Right lung (tissue), 5 donors: ENCODE data around the gene ELP5. TPM values are rescaled to one million over a fixed set of nuclear protein-coding genes. Genes with fewer than 3 reads are reported as not detected.
A peak's percentile ranks its signal among the peaks of the same experiment; 100 is the strongest.

Experiments
- DNase-seq, 2 donors: peaks; one replicate each; pipeline ENCODE4 v3.0.0-alpha.2; 2013
- polyA plus RNA-seq, 5 donors: library from polyadenylated mRNA; unstranded; fragments of 120-200 nt; gene quantifications; one replicate each; pipeline versions ENCODE4 v1.2.1 to v1.2.3, GENCODE V29; 2013; ENCODE audit warnings: inconsistent platforms in 1 of 5, low replicate concordance in 1 of 5; ENCODE audit not compliant: insufficient read length in 5 of 5, insufficient read depth in 1 of 5

The ELP5 gene
- polyA plus RNA-seq, 5 donors: 36.6 to 49.7 (median 40.6) TPM

GRCh38 chr17:7307686-7308624, 55.9 kb downstream of the ELP5 start:
- DNase-seq: peak; percentile 15 to 25

GRCh38 chr17:7308625-7309433, 56.8 kb downstream of the ELP5 start:
- DNase-seq: peak; percentile 56 to 63

Other genes starting within 250 kb of the ELP5 start
- 100 to 1,000 TPM; 111 to 157 (median 139) TPM for gene RNASEK, start 239.6 kb upstream of the ELP5 start, polyA plus RNA-seq
- 10 to 100 TPM; 29.2 to 43.3 (median 37.3) TPM for gene BCL6B, start 229.2 kb upstream of the ELP5 start, polyA plus RNA-seq
- 1 to 10 TPM; 3.4 to 5.2 (median 4.2) TPM for gene SLC16A13, start 216.2 kb upstream of the ELP5 start, polyA plus RNA-seq
- gene SLC16A11, start 208.1 kb upstream of the ELP5 start, polyA plus RNA-seq: 1 to 10 TPM in 3 of 5 donors, under 1 TPM in 2; 0.42 to 1.6 (median 1.2) TPM
- gene CLEC10A, start 172.0 kb upstream of the ELP5 start, polyA plus RNA-seq: 1 to 10 TPM; 2.1 to 4.8 (median 3.5) TPM
- gene ASGR2, start 137.4 kb upstream of the ELP5 start, polyA plus RNA-seq: 1 to 10 TPM in 1 of 5 donors, under 1 TPM in 4; 0.31 to 2.1 (median 0.72) TPM
- 10 to 100 TPM in 3 of 5 donors, 1 to 10 TPM in 2; 7.2 to 11.9 (median 10.4) TPM for gene ASGR1, start 72.8 kb upstream of the ELP5 start, polyA plus RNA-seq
- 10 to 100 TPM; 33.6 to 62.3 (median 45.4) TPM for gene DLG4, start 32.4 kb upstream of the ELP5 start, polyA plus RNA-seq
- gene ACADVL, start 32.3 kb upstream of the ELP5 start, polyA plus RNA-seq: 100 to 1,000 TPM; 289 to 380 (median 360) TPM
- gene DVL2, start 17.7 kb upstream of the ELP5 start, polyA plus RNA-seq: 10 to 100 TPM; 42.5 to 62.9 (median 56.0) TPM
- gene PHF23, start 12.8 kb upstream of the ELP5 start, polyA plus RNA-seq: 10 to 100 TPM; 32.7 to 58.8 (median 46.7) TPM
- gene GABARAP, start 9.8 kb upstream of the ELP5 start, polyA plus RNA-seq: 100 to 1,000 TPM; 375 to 529 (median 415) TPM
- 100 to 1,000 TPM; 128 to 156 (median 146) TPM for gene CTDNEP1, start 481 bp upstream of the ELP5 start, polyA plus RNA-seq
- gene CLDN7, start 10.3 kb downstream of the ELP5 start, polyA plus RNA-seq: 10 to 100 TPM; 22.3 to 35.1 (median 33.6) TPM
- gene SLC2A4, start 29.5 kb downstream of the ELP5 start, polyA plus RNA-seq: 1 to 10 TPM in 4 of 5 donors, under 1 TPM in 1; 0.80 to 2.7 (median 1.2) TPM
- gene YBX2, start 42.4 kb downstream of the ELP5 start, polyA plus RNA-seq: 1 to 10 TPM; 1.2 to 2.4 (median 1.4) TPM
- 100 to 1,000 TPM; 224 to 373 (median 229) TPM for gene EIF5A, start 55.4 kb downstream of the ELP5 start, polyA plus RNA-seq
- gene GPS2, start 63.1 kb downstream of the ELP5 start, polyA plus RNA-seq: 10 to 100 TPM; 65.7 to 91.2 (median 81.3) TPM
- 10 to 100 TPM; 19.7 to 31.2 (median 28.1) TPM for gene NEURL4, start 77.1 kb downstream of the ELP5 start, polyA plus RNA-seq
- 1 to 10 TPM; 5.5 to 9.9 (median 7.5) TPM for gene ACAP1, start 84.3 kb downstream of the ELP5 start, polyA plus RNA-seq
- 10 to 100 TPM in 3 of 5 donors, 1 to 10 TPM in 2; 9.6 to 13.9 (median 10.3) TPM for gene KCTD11, start 99.9 kb downstream of the ELP5 start, polyA plus RNA-seq
- not detected for gene TMEM95, start 102.9 kb downstream of the ELP5 start, polyA plus RNA-seq
- gene TNK1, start 128.9 kb downstream of the ELP5 start, polyA plus RNA-seq: 1 to 10 TPM; 5.1 to 6.8 (median 6.7) TPM
- 10 to 100 TPM; 39.3 to 74.6 (median 57.6) TPM for gene PLSCR3, start 142.3 kb downstream of the ELP5 start, polyA plus RNA-seq
- 10 to 100 TPM; 67.5 to 86.1 (median 74.5) TPM for gene TMEM256, start 151.9 kb downstream of the ELP5 start, polyA plus RNA-seq
- gene NLGN2, start 155.6 kb downstream of the ELP5 start, polyA plus RNA-seq: 10 to 100 TPM; 22.6 to 36.3 (median 31.7) TPM
- gene SPEM1, start 168.1 kb downstream of the ELP5 start, polyA plus RNA-seq: not detected
- not detected for gene SPEM2, start 173.4 kb downstream of the ELP5 start, polyA plus RNA-seq
- not detected for gene SPEM3, start 176.6 kb downstream of the ELP5 start, polyA plus RNA-seq
- gene TMEM102, start 183.2 kb downstream of the ELP5 start, polyA plus RNA-seq: 1 to 10 TPM; 2.1 to 3.2 (median 2.4) TPM
- 1 to 10 TPM; 1.4 to 2.5 (median 1.9) TPM for gene FGF11, start 187.3 kb downstream of the ELP5 start, polyA plus RNA-seq
- 10 to 100 TPM in 3 of 5 donors, 1 to 10 TPM in 2; 9.0 to 14.8 (median 10.5) TPM for gene CHRNB1, start 192.8 kb downstream of the ELP5 start, polyA plus RNA-seq
- 10 to 100 TPM; 36.6 to 52.9 (median 43.8) TPM for gene ZBTB4, start 227.4 kb downstream of the ELP5 start, polyA plus RNA-seq
- gene SLC35G6, start 229.2 kb downstream of the ELP5 start, polyA plus RNA-seq: under 1 TPM; 0.15 to 0.40 (median 0.35) TPM
- 100 to 1,000 TPM in 1 of 5 donors, 10 to 100 TPM in 4; 79.6 to 127 (median 89.6) TPM for gene POLR2A, start 232.2 kb downstream of the ELP5 start, polyA plus RNA-seq